Activated CD8-positive, alpha-beta memory T cell treated with anti-CD3 and anti-CD28 coated beads for 48 hours (primary cell): ENCODE results near the gene RRAS.

Source experiments
- DNase-seq, 3 experiments: peaks; one replicate each; pipeline ENCODE4 v3.0.0-alpha.2; 2020; ENCODE audit warnings: low read depth in 2 of 3, low spot score in 2 of 3

Gene RRAS

GRCh38 chr19:49677231-49677900 is 37.4 kb upstream of the RRAS start, which contains the start of gene PRMT1:
Gene PRMT1 (plus strand): TSS chr19:49677271. CDS start chr19:49677281, 10 bp downstream.
- no peak for DNase-seq

GRCh38 chr19:49676784-49677230 is 36.9 kb upstream of the RRAS start:
- peak; percentile 92 to 98 (median 95) for DNase-seq

DNA sequence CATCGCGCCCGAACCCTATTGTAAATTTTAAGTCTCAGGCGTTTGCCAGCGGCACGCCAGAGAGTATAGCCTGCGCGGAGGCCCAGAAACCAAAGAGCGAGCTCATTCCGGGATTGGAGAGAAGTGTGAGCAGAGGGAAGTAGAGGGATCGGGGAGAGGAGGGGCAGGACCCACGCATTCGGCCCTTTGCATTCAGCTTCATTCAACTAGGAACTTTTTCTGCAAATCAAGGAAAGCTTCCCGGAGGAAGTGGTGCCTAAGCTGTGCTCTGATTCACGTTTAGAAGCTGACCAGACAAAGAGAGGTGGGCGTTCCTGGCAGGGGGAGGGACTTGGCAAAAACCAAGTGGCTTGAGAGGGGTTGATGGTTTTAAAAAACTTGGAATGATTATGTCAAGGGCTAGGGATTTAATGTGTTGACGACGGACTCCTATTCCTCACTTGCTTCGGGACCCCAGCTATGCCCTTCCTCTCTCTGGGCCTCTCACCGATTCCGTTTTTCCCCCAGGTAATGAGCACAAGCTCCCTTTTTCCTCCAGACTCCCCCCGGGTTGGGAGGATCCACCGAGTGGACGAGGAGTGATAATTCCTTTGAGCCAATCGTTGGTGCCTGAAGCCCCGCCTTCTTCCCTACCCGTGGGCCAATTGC is 36.3 kb upstream of the RRAS start:
- DNase-seq: no peak

DNA sequence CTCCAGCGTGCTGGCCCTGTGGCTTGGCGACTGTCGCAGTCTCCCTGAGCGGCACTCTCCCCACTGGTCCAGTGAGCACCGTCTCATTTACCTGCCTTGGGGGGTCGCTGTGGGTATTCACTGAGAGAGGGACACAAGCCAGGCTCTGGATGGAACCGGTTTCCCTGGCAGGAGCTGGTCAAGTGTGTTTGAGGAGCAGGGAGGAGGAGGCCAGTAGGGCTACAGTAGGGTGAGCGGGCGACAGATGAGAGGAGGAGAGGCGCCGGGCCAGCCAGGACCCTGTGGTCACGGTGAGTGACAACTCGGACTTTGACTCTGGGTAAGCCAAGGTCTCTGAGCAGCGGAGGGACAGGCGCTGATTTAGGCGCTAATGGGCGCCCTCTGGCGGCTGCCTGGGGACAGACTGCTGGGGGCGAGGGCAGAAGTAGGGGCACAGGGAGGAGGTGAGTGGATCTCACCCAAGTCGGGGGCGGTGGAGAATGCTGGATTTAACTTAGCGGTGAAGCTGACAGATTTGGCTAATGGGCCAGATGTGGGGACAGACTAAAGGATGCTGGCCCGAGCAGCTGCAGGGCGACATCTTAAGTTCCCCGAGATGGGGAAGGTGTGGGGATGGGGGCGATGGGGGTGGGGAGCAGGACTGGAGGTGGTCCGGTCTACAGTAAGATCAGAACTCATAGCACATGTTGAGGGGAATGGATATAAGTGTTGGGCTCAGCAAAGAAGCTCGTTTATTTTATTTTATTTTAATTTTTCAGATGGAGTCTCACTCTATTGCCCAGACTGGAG is 32.4 kb upstream of the RRAS start:
- peak in 2 of 3 experiments; percentile 63 to 70 for DNase-seq

GRCh38 chr19:49669516-49669915 is 29.6 kb upstream of the RRAS start:
- DNase-seq: no peak

GRCh38 chr19:49667473-49667872 is 27.5 kb upstream of the RRAS start:
- no peak for DNase-seq

DNA sequence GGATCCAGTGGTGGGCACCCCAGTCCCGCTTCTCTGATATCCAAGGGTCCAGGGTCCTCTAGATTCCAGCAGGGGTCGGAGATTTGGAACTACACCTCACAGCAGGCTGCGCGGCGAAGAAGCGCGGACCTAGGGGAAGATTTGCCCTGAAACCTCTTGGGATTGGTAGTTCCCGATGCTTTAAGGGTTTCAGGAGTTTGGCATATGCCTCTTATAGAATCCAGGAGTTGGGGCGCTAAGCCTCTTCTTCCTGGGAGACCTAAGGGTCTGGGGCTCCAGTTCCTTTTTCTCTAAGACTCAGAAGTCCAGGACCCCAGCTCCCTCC is 26.1 kb upstream of the RRAS start:
- DNase-seq: no peak

DNA sequence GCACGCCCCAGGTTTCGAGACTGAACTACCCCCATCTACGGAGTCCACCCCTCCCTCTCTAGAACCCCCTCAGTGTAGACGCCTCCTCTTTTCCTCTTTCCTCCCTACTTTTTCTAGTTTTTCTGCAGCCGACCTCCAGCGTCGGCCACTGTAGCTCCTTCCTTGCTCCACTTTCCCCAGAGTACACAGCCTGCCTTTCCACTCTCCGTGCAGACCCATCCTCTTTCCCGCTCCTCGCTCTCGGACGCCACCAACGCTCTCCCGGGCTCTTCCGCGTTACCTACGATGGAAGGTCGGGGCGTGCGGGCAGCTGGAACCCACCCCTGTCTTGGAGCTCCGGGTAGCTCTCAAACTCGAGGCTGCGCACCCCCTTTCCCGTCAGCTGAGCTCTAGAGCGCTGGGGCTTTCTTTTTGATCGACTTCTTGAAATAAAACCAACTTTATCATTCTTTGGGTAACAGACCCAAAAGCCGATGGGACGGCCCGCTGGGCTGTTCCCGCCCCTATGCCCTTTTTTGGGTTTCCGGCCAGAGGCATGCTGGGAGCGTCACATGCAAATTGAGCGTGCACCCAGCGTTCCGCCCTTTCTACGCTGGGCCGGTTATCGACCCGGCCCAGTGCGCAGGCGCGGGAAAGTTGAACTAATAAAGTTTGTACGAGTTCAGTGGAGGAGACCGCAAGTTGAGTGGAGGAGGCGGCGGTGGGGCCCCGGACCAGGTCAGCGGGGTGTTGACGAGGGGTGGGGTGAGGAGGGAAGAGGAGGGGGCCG is 25.6 kb upstream of the RRAS start, which contains the start of the genes BCL2L12 and IRF3:
Gene BCL2L12, plus strand, starts transcription at position 583 of the 769 bp plus-strand sequence. CDS start 760 bp downstream, outside the sequence.
Gene IRF3, minus strand, starts transcription at position 507 of the 769 bp plus-strand sequence. CDS start 1,019 bp downstream, outside the sequence.
- peak; percentile 96 to 98 (median 98) for DNase-seq

- DNase-seq: no peak
Observed at GRCh38 chr19:49665036-49665350, 25.1 kb upstream of the RRAS start.

GRCh38 chr19:49664171-49665035 is 24.5 kb upstream of the RRAS start:
- DNase-seq: peak; percentile 77 to 97 (median 92)

GRCh38 chr19:49663224-49663623 is 23.3 kb upstream of the RRAS start:
- DNase-seq: no peak

DNA sequence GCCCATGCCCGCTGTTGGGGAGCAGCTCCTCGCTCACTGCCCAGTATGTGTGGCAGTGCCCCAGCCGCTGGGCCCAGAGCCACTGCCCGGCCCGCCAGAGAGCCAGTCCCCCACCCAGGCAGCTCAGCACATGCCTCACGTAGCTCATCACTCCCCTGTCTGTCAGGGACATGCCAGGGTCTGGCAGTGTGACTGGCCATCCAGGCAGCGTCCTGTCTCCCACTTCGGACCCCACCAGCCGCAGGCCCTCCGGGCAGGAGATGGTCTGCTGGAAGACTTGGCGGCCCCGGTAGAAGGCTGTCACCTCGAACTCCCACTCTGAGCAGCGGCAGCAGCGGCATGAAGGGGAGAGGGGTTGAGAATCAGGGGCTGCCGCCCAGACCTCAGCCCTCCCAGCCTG is 22.1 kb upstream of the RRAS start:
- DNase-seq: no peak

DNA sequence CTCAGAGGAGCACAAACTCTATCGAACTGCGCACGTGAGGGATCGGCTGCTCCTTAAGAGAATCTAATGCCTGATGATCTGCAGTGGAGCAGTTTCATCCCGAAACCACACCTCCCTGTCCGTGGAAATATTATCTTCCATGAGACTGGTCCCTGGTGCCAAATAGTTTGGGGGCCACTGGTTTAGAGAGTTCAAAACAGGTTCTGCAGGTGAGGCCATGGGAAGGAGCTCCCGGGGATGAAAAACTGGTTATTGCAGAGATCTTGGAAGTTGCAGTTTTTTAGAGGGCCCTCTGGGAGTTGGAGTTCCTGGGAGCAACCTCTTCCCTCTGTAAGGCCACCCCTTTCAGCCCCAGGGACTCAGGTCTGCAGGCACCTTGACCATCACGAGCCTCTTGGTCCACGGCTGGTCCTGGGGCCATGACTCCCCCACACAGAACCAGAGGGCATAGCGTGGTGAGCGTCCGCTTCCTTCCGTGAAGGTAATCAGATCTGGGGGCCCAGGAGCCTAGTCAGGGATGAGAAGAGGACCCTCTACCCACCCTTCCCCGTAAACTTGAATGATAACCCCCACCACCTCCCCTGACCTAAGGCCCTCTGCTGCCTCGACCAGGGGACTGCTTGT is 20.5 kb upstream of the RRAS start:
- DNase-seq: no peak

DNA sequence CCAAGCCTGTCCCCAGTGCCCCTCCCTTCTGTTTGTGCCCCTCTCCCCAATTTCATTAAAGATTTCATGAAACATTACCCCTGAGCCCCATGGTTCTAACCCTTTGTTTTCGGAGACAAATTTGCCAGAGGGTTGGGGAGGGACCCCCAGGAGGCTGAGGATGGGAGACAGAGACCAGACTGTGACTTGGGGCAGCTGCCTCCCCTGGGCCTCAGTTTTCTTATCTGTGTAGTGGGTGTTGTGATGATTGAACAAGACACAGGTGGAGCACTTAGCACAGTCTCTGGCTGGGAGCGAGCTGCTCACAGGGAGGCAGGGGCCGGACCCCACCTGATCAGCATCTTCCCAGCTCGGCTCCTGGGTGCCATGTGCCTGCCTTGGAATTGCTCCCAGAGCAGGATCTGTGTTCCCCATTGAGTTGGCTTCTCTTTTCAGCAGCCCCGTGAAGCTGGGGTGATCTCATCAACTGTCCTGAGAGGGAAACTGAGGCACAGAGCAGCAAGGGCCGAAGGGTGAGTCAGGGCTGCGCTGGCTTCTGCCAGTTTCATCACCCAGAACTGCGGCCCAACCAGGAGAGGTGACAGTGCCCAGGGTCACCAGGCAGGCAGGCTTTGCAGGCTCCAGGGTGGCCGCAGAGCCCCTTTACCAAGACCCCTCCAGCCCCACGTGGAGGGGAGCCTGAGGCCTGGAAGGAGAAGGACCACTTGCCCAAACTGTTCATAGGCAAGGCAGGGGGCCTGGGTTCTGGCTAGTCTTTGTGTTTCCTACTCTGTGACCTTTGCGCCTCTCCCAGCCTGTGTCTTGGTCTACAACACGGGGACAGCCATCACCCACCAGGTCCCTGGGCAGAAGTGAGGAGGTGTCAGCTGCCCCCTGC is 18.9 kb upstream of the RRAS start:
- no peak for DNase-seq

DNA sequence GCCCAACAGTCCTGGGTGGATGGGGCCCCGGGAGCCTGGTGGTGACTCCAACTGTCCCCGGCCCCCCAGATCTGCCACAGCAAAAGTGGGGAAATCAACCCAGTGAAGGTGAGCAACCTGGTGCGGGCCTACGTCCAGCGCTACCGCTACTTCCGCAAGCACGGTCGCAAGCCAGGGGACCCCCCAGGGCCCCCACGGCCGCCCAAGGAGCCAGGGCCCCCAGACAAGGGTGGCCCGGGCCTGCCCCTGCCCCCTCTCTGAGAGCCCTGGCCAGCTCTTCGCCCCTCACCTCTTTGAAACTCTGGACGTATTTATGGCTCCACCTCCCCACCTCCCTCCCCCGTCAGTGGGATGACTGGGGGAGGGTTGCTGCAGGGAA is 18.2 kb upstream of the RRAS start:
- no peak for DNase-seq

- DNase-seq: no peak
Observed at GRCh38 chr19:49657493-49658138, 17.7 kb upstream of the RRAS start.

GRCh38 chr19:49656456-49657109 is 16.6 kb upstream of the RRAS start:
- DNase-seq: no peak
